ENCODE data around the gene RNF113A.
"Not testable (repeated sequence)": the region's sequence is repeated elsewhere in the genome, so short reads cannot be mapped to it uniquely, and the experiment has no call there.

Gene RNF113A

DNA sequence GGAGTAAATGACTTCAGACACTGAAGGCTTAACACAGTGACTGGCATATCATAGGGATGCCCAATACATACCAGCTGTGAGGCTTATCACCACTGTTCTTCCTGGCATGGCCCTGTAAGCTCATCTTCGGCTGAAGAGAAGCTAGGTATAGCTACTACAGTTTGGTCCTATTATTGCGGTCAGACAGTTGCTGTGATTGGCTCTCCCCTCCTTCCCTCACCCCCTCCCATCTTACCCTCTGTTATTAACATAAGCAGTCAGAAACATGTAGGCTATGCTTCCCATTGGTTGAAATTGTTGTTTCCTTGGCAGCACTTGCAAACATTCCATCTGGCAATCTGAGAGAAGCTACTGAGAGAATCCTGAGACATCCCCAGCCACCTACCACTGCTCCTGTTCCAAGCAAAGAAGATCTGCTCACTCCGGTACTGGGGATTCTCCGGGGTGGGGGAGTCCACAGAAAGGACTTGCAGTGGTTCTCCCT is 24.4 kb upstream of the RNF113A start, which contains the start of gene AKAP14:
AKAP14 (plus strand) TSS at position 51 of the 484 bp plus-strand sequence. CDS start 7,331 bp downstream, outside the sequence.
- H3K4me3 ChIP-seq (ENCODE audit: low read depth, low read length) = no peak within 1 kb of the TSS
- no peak for DNase-seq (ENCODE audit: low read depth)
- no peak for TF ChIP-seq CTCF (IDR thresholded peaks at IDR 0.05; ENCODE audit: insufficient read depth, low read depth, low read length, missing control alignments)

GRCh38 chrX:119891961-119892692 is 20.6 kb upstream of the RNF113A start:
- not testable (repeated sequence) for DNase-seq (ENCODE audit: low read depth); H3K4me3 ChIP-seq (ENCODE audit: low read depth, low read length)

- DNase-seq (ENCODE audit: low read depth); H3K4me3 ChIP-seq (ENCODE audit: low read depth, low read length): not testable (repeated sequence)
These were observed 19.1 kb upstream of the RNF113A start for GRCh38 chrX:119890626-119891025.

- TF ChIP-seq CTCF (IDR thresholded peaks at IDR 0.05; ENCODE audit: insufficient read depth, low read depth, low read length, missing control alignments) = peak; percentile 61
- peak; percentile 70 for DNase-seq (ENCODE audit: low read depth)
- H3K4me3 ChIP-seq (ENCODE audit: low read depth, low read length) = peak overlapping the region; percentile 50
These were observed 16.3 kb upstream of the RNF113A start for GRCh38 chrX:119887721-119888425.

DNA sequence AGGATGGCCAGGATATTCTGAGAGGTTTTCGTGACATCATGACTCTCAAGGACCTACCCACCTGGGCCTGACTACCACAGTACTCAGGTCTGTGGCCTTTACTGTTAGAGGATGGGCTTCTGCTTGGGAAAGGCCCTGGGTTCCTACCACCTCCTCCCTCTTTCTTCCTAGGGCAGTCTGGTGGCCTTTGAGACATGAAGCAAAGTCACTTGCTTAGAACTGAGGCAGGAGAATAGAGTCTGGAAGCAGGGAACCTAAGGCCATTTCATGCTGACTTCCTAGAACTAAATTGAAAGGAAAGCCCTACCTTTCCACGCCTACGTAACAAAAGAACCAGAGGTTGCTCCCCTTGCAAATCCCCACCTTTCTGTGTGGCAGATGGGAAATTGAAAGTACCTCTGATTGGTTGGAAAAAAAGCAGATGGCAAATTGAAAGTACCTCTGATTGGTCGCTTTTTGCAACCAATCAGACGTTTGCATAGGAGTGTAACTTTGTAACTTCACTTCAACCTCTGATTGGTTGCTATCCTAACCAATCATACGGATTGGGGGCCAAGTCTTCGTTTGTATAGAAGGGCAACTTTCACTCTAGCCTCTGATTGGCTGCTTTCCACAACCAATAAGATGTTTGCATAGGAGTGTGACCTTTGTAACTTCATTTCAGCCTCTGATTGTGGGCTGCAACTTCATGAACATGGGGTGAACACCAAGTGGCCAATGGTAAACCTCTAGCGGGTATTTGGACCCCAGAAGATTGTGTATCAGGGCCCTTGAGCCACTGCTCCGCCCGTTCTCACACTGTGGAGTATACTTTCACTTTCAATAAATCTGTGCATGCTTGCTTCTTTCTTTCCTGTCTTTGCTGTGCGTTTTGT is 14.3 kb upstream of the RNF113A start:
- peak; percentile 3 for DNase-seq (ENCODE audit: low read depth)
- no peak overlapping the region for H3K4me3 ChIP-seq (ENCODE audit: low read depth, low read length)
- TF ChIP-seq CTCF (IDR thresholded peaks at IDR 0.05; ENCODE audit: insufficient read depth, low read depth, low read length, missing control alignments) = no peak

DNA sequence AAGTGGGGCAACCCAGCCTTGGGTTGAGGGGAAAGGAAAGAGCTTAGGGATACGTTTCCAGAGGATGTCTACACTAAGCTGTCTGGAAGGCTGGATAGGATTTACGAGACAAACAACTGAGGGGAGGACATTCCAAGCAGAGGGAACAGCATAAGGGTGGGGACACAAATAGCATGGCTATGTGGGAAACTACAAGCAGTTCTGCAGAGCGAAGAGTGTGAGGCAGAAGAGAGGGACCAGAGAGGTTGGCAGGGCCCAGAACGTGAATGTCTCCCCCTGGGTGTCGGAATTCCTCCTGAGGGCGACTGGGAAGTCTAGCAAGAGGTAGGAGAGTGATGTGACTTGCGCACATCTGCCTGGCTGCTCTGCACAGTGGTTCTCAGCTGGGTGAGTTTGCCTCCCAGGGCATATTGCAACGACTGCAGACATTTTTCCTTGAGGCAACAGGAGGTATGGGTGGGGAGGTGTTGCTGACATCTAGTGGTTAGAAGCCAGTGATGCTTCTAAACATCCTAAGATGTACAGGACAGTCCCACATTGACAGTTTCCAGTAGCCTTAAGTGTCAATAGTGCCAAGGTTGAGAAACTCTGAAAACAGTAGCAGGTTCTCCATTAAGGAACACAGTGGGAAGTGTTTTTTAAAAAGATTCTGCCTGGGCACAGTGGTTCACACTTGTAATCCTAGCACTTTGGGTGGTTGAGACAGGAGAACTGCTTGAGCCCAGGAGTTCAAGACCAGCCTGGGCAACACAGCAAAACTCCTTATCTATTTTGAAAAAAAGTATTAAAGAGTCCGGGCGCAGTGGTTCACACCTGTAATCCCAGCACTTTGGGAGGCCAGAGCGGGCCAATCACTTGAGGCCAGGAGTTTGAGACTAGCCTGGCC is 9.3 kb upstream of the RNF113A start:
- peak; percentile 61 for TF ChIP-seq CTCF (IDR thresholded peaks at IDR 0.05; ENCODE audit: insufficient read depth, low read depth, low read length, missing control alignments)
- no peak overlapping the region for H3K4me3 ChIP-seq (ENCODE audit: low read depth, low read length)
- DNase-seq (ENCODE audit: low read depth) = peak; percentile 70

GRCh38 chrX:119880076-119880475 is 8.5 kb upstream of the RNF113A start:
- no peak overlapping the region for H3K4me3 ChIP-seq (ENCODE audit: low read depth, low read length)
- no peak for TF ChIP-seq CTCF (IDR thresholded peaks at IDR 0.05; ENCODE audit: insufficient read depth, low read depth, low read length, missing control alignments)
- DNase-seq (ENCODE audit: low read depth) = peak; percentile 60

All from GM12865 (cell line).